ENCODE measurements around the gene PTPRR. TPM values are rescaled to one million over a fixed set of nuclear protein-coding genes. Genes with fewer than 3 reads are reported as not detected.

The PTPRR gene
- total and polyA plus RNA-seq, 2 donors (not counting 3 experiments of a cell fraction or from before 2014, with no cell fraction given), result 0.46 to 1.1 TPM

GRCh38 chr12:70885956-70886355 lies 34.6 kb downstream of the PTPRR start:
- BruUV-seq (replicated peaks), result no TSS peak
- Histone ChIP-seq H3K27ac (ENCODE audit: insufficient read depth, low read depth, low read length) (no peak overlapping the region), H4K20me1 (replicated peaks; ENCODE audit: control insufficient read depth, extremely low read depth, insufficient read depth, low read length) (no peaks in the 10 kb centered on the region), H3K36me3 (ENCODE audit: control insufficient read depth in 2 of 2, extremely low read depth in 1 of 2, insufficient read depth in 2 of 2, low read length in 2 of 2) (no peaks in the 10 kb centered on the region), H3K4me3 (replicated peaks in 1 of 3; ENCODE audit: insufficient read depth in 1 of 3, low read depth in 1 of 3, low read length in 3 of 3) (no peak overlapping the region), H3K27me3 (ENCODE audit: control insufficient read depth in 2 of 2, insufficient read depth in 2 of 2, low read length in 2 of 2) (peaks cover 0 to 3% of the 10 kb centered on the region in 2 experiments), H3K79me2 (ENCODE audit: control insufficient read depth, insufficient read depth, low read length) (no peaks in the 10 kb centered on the region), H3K9ac (replicated peaks; ENCODE audit: extremely low read depth, insufficient read depth, low read length) (no peak overlapping the region), H2AFZ (ENCODE audit: low read depth, low read length) (no peak overlapping the region), H3K9me3 (replicated peaks; ENCODE audit: control insufficient read depth, insufficient read depth, low read length) (no peaks in the 10 kb centered on the region), H3K4me1 (ENCODE audit: control insufficient read depth, extremely low read depth, insufficient read depth, low read length) (no peaks in the 10 kb centered on the region), H3K9me1 (replicated peaks; ENCODE audit: control insufficient read depth, extremely low read depth, insufficient read depth, low read length) (no peaks in the 10 kb centered on the region), H3K4me2 (ENCODE audit: insufficient read depth, low read length) (no peak overlapping the region)
- POLR2A ChIA-PET, result no interaction called here
- TF ChIP-seq JUN (IDR thresholded peaks at IDR 0.05; ENCODE audit: borderline replicate concordance, insufficient read depth, insufficient read length, low read depth), result no peak
- no peak for TF ChIP-seq GATA2 (IDR thresholded peaks at IDR 0.05; ENCODE audit: insufficient read depth, insufficient read length, low read depth, low read length)
- TF ChIP-seq MYC (IDR thresholded peaks at IDR 0.05; ENCODE audit: low read depth, low read length), result no peak
- no peak for TF ChIP-seq MAX (IDR thresholded peaks at IDR 0.05; ENCODE audit: insufficient read depth, insufficient read length)
- no peak for TF ChIP-seq CTCF (IDR thresholded peaks at IDR 0.05; ENCODE audit: extremely low read depth in 1 of 2, insufficient read depth in 1 of 2, low read depth in 1 of 2, low read length in 2 of 2)
- TF ChIP-seq FOS (IDR thresholded peaks at IDR 0.05; ENCODE audit: borderline replicate concordance, insufficient read depth, low read length), result no peak
- no peak for TF ChIP-seq POLR2AphosphoS5 (IDR thresholded peaks at IDR 0.05; ENCODE audit: insufficient read depth, low read depth, low read length)
- no peak for TF ChIP-seq EZH2 (IDR thresholded peaks at IDR 0.05; ENCODE audit: borderline replicate concordance, low read depth, low read length, severe bottlenecking)
- TF ChIP-seq POLR2A (IDR thresholded peaks at IDR 0.05; ENCODE audit: low read depth, low read length), result no peak
- CTCF ChIA-PET, result interaction anchor here (1.0 to 1.2 kb wide), 2 partner anchors 10 to 13 kb away, joined by 4 read pairs; no protein-coding TSS in a partner anchor
- FAIRE-seq (no peak), DNase-seq (ENCODE audit: low read depth, low spot score) (no peak)
- intact Hi-C loops (cut with micrococcal nuclease), result no loop called here
- dilution Hi-C loops (cut with MboI; ENCODE audit: extremely low pct_ligation_motif_present, low sequenced_read_pairs), result no loop called here
